Measurements from ENCODE around the gene PCSK5.

Gene PCSK5

GRCh38 chr9:76155361-76155760 lies 264.9 kb downstream of the PCSK5 start:
- DNase-seq: no peak

- no peak for DNase-seq
Observed at GRCh38 chr9:76158713-76159112, 268.2 kb downstream of the PCSK5 start.

- DNase-seq: no peak
Observed at GRCh38 chr9:76159293-76159926, 268.9 kb downstream of the PCSK5 start.

- no peak for DNase-seq
Observed at GRCh38 chr9:76161106-76161505, 270.6 kb downstream of the PCSK5 start.

GRCh38 chr9:76161541-76161940 lies 271.1 kb downstream of the PCSK5 start:
- no peak for DNase-seq

- DNase-seq: no peak
Observed at GRCh38 chr9:76162086-76162730, 271.7 kb downstream of the PCSK5 start.

- no peak for DNase-seq
Observed at GRCh38 chr9:76162751-76163500, 272.5 kb downstream of the PCSK5 start.

GRCh38 chr9:76166526-76166925 lies 276.1 kb downstream of the PCSK5 start:
- DNase-seq: peak; percentile 6

- no peak for DNase-seq
Observed at GRCh38 chr9:76176171-76176570, 285.7 kb downstream of the PCSK5 start.

- DNase-seq: peak; percentile 95
Observed at GRCh38 chr9:76177931-76178330, 287.5 kb downstream of the PCSK5 start.

- no peak for DNase-seq
Observed at GRCh38 chr9:76180541-76180940, 290.1 kb downstream of the PCSK5 start.

GRCh38 chr9:76181020-76181641 lies 290.7 kb downstream of the PCSK5 start:
- no peak for DNase-seq

- DNase-seq: no peak
Observed at GRCh38 chr9:76181781-76182180, 291.3 kb downstream of the PCSK5 start.

GRCh38 chr9:76185432-76185831 lies 295.0 kb downstream of the PCSK5 start:
- no peak for DNase-seq

GRCh38 chr9:76188286-76188685 lies 297.8 kb downstream of the PCSK5 start:
- DNase-seq: no peak

- DNase-seq: no peak
Observed at GRCh38 chr9:76188905-76189304, 298.4 kb downstream of the PCSK5 start.

GRCh38 chr9:76191493-76191892 lies 301.0 kb downstream of the PCSK5 start:
- DNase-seq: no peak

GRCh38 chr9:76192013-76192412 lies 301.5 kb downstream of the PCSK5 start:
- DNase-seq: no peak

GRCh38 chr9:76194896-76195295 lies 304.4 kb downstream of the PCSK5 start:
- DNase-seq: no peak

- no peak for DNase-seq
Observed at GRCh38 chr9:76198336-76198735, 307.9 kb downstream of the PCSK5 start.

GRCh38 chr9:76200315-76200714 lies 309.8 kb downstream of the PCSK5 start:
- DNase-seq: no peak

GRCh38 chr9:76200745-76201144 lies 310.3 kb downstream of the PCSK5 start:
- peak; percentile 20 for DNase-seq

GRCh38 chr9:76203373-76203772 lies 312.9 kb downstream of the PCSK5 start:
- DNase-seq: no peak

GRCh38 chr9:76206821-76207220 lies 316.3 kb downstream of the PCSK5 start:
- DNase-seq: peak; percentile 89

Measured in NCI-H82 (cell line).